ENCODE results near the gene KLF12. TPM values are rescaled to one million over a fixed set of nuclear protein-coding genes. Genes with fewer than 3 reads are reported as not detected.

Gene KLF12
- polyA plus RNA-seq (ENCODE audit: low read depth in 6 of 6): 10 to 100 TPM; 13.8 to 23.5 (median 17.4) TPM

- Mint-ChIP-seq H3K4me1 (peaks cover 27 to 38% (median 30%) of the 10 kb centered on the region in 3 donors), H3K27me3 (no peaks in the 10 kb centered on the region), H3K9me3 (peaks cover 0 to 5% (median 0%) of the 10 kb centered on the region in 7 donors), H3K4me3 (peak within 1 kb of the TSS in 6 of 8 donors; percentile 95 to 98 (median 98)), H3K36me3 (no peaks in the 10 kb centered on the region), H3K27ac (peak within 1 kb of the TSS in 5 of 6 donors; percentile 96 to 100 (median 98))
- DNase-seq (peak; percentile 96), ATAC-seq (ENCODE audit: low read depth in 2 of 2) (peak; percentile 69)
Measured at GRCh38 chr13:74134221-74134776, at the start of gene KLF12. Gene KLF12 (minus strand): TSS chr13:74134404.

- Mint-ChIP-seq H3K27me3 (peaks cover 0 to 10% (median 4%) of the 10 kb centered on the region in 3 donors), H3K27ac (no peak overlapping the region), H3K4me1 (no peaks in the 10 kb centered on the region), H3K9me3 (no peaks in the 10 kb centered on the region), H3K4me3 (no peak overlapping the region), H3K36me3 (no peaks in the 10 kb centered on the region)
- ATAC-seq (ENCODE audit: low read depth in 2 of 2): no peak
- DNase-seq: no peak
Measured at GRCh38 chr13:74182491-74182890, 48.3 kb upstream of the KLF12 start.

- Mint-ChIP-seq H3K27me3 (peaks cover 21 to 23% (median 22%) of the 10 kb centered on the region in 3 donors), H3K36me3 (no peaks in the 10 kb centered on the region), H3K9me3 (no peaks in the 10 kb centered on the region), H3K27ac (no peak overlapping the region), H3K4me1 (no peaks in the 10 kb centered on the region), H3K4me3 (no peak overlapping the region)
- no peak for ATAC-seq (ENCODE audit: low read depth in 2 of 2)
- no peak for DNase-seq
Measured at GRCh38 chr13:74174810-74175209, 40.6 kb upstream of the KLF12 start.

- Mint-ChIP-seq H3K9me3 (no peaks in the 10 kb centered on the region), H3K27me3 (peaks cover 23 to 25% (median 25%) of the 10 kb centered on the region in 3 donors), H3K4me3 (no peak overlapping the region), H3K36me3 (no peaks in the 10 kb centered on the region), H3K4me1 (no peaks in the 10 kb centered on the region), H3K27ac (no peak overlapping the region)
- DNase-seq (no peak), ATAC-seq (ENCODE audit: low read depth in 2 of 2) (no peak)
Measured at GRCh38 chr13:74173822-74174221, 39.6 kb upstream of the KLF12 start.

- H3K27ac Mint-ChIP-seq: no peak overlapping the region
- H3K27me3 Mint-ChIP-seq: peaks cover 27 to 32% (median 31%) of the 10 kb centered on the region in 3 donors
- no peak overlapping the region for H3K4me3 Mint-ChIP-seq
- no peak for ATAC-seq (ENCODE audit: low read depth in 2 of 2)
- no peaks in the 10 kb centered on the region for H3K9me3 Mint-ChIP-seq
- no peaks in the 10 kb centered on the region for H3K36me3 Mint-ChIP-seq
- H3K4me1 Mint-ChIP-seq: no peaks in the 10 kb centered on the region
- no peak for DNase-seq
Measured at GRCh38 chr13:74171641-74172040, 37.4 kb upstream of the KLF12 start.

- no peak for ATAC-seq (ENCODE audit: low read depth in 2 of 2)
- H3K9me3 Mint-ChIP-seq: no peaks in the 10 kb centered on the region
- no peak for DNase-seq
- no peaks in the 10 kb centered on the region for H3K36me3 Mint-ChIP-seq
- peaks cover 18 to 22% (median 20%) of the 10 kb centered on the region in 3 donors for H3K27me3 Mint-ChIP-seq
- no peak overlapping the region for H3K4me3 Mint-ChIP-seq
- no peak overlapping the region for H3K27ac Mint-ChIP-seq
- no peaks in the 10 kb centered on the region for H3K4me1 Mint-ChIP-seq
Measured at GRCh38 chr13:74169676-74170075, 35.5 kb upstream of the KLF12 start.

GRCh38 chr13:74168263-74168675, 34.1 kb upstream of the KLF12 start:
- Mint-ChIP-seq H3K9me3 (no peaks in the 10 kb centered on the region), H3K4me1 (no peaks in the 10 kb centered on the region), H3K4me3 (no peak overlapping the region), H3K36me3 (no peaks in the 10 kb centered on the region), H3K27ac (no peak overlapping the region), H3K27me3 (peaks cover 15 to 22% (median 21%) of the 10 kb centered on the region in 3 donors)
- no peak for DNase-seq
- ATAC-seq (ENCODE audit: low read depth in 2 of 2): no peak

GRCh38 chr13:74166261-74167004, 32.2 kb upstream of the KLF12 start:
- Mint-ChIP-seq H3K4me1 (no peaks in the 10 kb centered on the region), H3K27me3 (peaks cover 14 to 33% (median 25%) of the 10 kb centered on the region in 3 donors), H3K4me3 (no peak overlapping the region), H3K27ac (no peak overlapping the region), H3K36me3 (no peaks in the 10 kb centered on the region), H3K9me3 (no peaks in the 10 kb centered on the region)
- no peak for ATAC-seq (ENCODE audit: low read depth in 2 of 2)
- no peak for DNase-seq

GRCh38 chr13:74162782-74163181, 28.6 kb upstream of the KLF12 start:
- H3K4me1 Mint-ChIP-seq: no peaks in the 10 kb centered on the region
- ATAC-seq (ENCODE audit: low read depth in 2 of 2) (no peak), DNase-seq (no peak)
- no peaks in the 10 kb centered on the region for H3K9me3 Mint-ChIP-seq
- peak overlapping the region in 1 of 6 donors; percentile 2 for H3K27ac Mint-ChIP-seq
- no peaks in the 10 kb centered on the region for H3K36me3 Mint-ChIP-seq
- no peak overlapping the region for H3K4me3 Mint-ChIP-seq
- peaks cover 2 to 38% (median 30%) of the 10 kb centered on the region in 3 donors for H3K27me3 Mint-ChIP-seq

GRCh38 chr13:74162135-74162534, 27.9 kb upstream of the KLF12 start:
- Mint-ChIP-seq H3K36me3 (no peaks in the 10 kb centered on the region), H3K27me3 (peaks cover 4 to 39% (median 31%) of the 10 kb centered on the region in 3 donors), H3K4me3 (no peak overlapping the region), H3K9me3 (no peaks in the 10 kb centered on the region), H3K27ac (no peak overlapping the region), H3K4me1 (no peaks in the 10 kb centered on the region)
- ATAC-seq (ENCODE audit: low read depth in 2 of 2) (no peak), DNase-seq (no peak)

GRCh38 chr13:74158571-74159352, 24.6 kb upstream of the KLF12 start:
- Mint-ChIP-seq H3K9me3 (no peaks in the 10 kb centered on the region), H3K4me3 (no peak overlapping the region), H3K27ac (peak overlapping the region in 1 of 6 donors; percentile 41), H3K36me3 (no peaks in the 10 kb centered on the region), H3K27me3 (peaks cover 17 to 47% (median 46%) of the 10 kb centered on the region in 3 donors), H3K4me1 (no peaks in the 10 kb centered on the region)
- DNase-seq (no peak), ATAC-seq (ENCODE audit: low read depth in 2 of 2) (no peak)

GRCh38 chr13:74158028-74158427, 23.8 kb upstream of the KLF12 start:
- H3K27ac Mint-ChIP-seq: peak overlapping the region in 1 of 6 donors; percentile 13
- H3K4me1 Mint-ChIP-seq: no peaks in the 10 kb centered on the region
- H3K27me3 Mint-ChIP-seq: peaks cover 17 to 46% (median 44%) of the 10 kb centered on the region in 3 donors

GRCh38 chr13:74154981-74155380, 20.8 kb upstream of the KLF12 start:
- Mint-ChIP-seq H3K9me3 (no peaks in the 10 kb centered on the region), H3K27me3 (peaks cover 20 to 31% (median 25%) of the 10 kb centered on the region in 3 donors), H3K27ac (no peak overlapping the region), H3K36me3 (no peaks in the 10 kb centered on the region), H3K4me3 (no peak overlapping the region), H3K4me1 (no peaks in the 10 kb centered on the region)
- ATAC-seq (ENCODE audit: low read depth in 2 of 2) (no peak), DNase-seq (no peak)

More at GRCh38 chr13:74158028-74158427, 23.8 kb upstream of the KLF12 start:
- no peak overlapping the region for H3K4me3 Mint-ChIP-seq
- H3K36me3 Mint-ChIP-seq: no peaks in the 10 kb centered on the region
- DNase-seq (no peak), ATAC-seq (ENCODE audit: low read depth in 2 of 2) (no peak)
- no peaks in the 10 kb centered on the region for H3K9me3 Mint-ChIP-seq
